Stomach (tissue), 9 donors: ENCODE data around the gene NRF1. TPM values are rescaled to one million over a fixed set of nuclear protein-coding genes. Genes with fewer than 3 reads are reported as not detected.

ENCODE experiments used
- DNase-seq, 2 donors: peaks; one replicate each; pipeline versions ENCODE4 v3.0.0 to v3.0.0-alpha.2; 2013 to 2019
- H3K27ac ChIP-seq, 5 donors: fragments of 200-600 bp in 4 of 5; sonication (generic) in 4 of 5; one replicate each; pipeline ENCODE4 v1.5.1; 2013 to 2019; ENCODE audit warnings: mild to moderate bottlenecking in 1 of 5, moderate library complexity in 1 of 5
- H3K27me3 ChIP-seq, 3 donors: fragments of 200-600 bp; sonication (generic); one replicate each; pipeline ENCODE4 v1.5.1; 2017 to 2019; ENCODE audit warnings: mixed run types in 1 of 3
- H3K36me3 ChIP-seq, 4 donors: fragments of 200-600 bp; sonication (generic); 1 replicate in 3 of 4; 2 replicates in 1 of 4; pipeline ENCODE4 v1.5.1; 2016 to 2019
- H3K4me1 ChIP-seq, 4 donors: fragments of 200-600 bp; sonication (generic); one replicate each; pipeline ENCODE4 v1.5.1; 2016 to 2019
- H3K4me3 ChIP-seq, 4 donors: fragments of 200-600 bp; sonication (generic) in 3 of 4; one replicate each; pipeline ENCODE4 v1.5.1; 2016 to 2019; ENCODE audit warnings: mild to moderate bottlenecking in 1 of 4
- H3K9me3 ChIP-seq, 4 donors: fragments of 200-600 bp; sonication (generic); one replicate each; pipeline ENCODE4 v1.5.1; 2016 to 2019
- EP300 ChIP-seq: sonication (generic); formaldehyde crosslinking; IDR thresholded peaks from one replicate; pipeline ENCODE4 v1.6.1; 2017; ENCODE audit warnings: antibody characterized with exemption
- POLR2A ChIP-seq, 4 donors: fragments of 450-650 bp; IDR thresholded peaks; one replicate each; pipeline ENCODE4 v1.6.1; 2016; ENCODE audit warnings: antibody characterized with exemption in 4 of 4, control low read depth in 2 of 4, mild to moderate bottlenecking in 1 of 4, moderate library complexity in 1 of 4
- POLR2AphosphoS5 ChIP-seq, 3 donors: sonication (generic); formaldehyde crosslinking; IDR thresholded peaks; one replicate each; pipeline ENCODE4 v1.6.1; 2016; ENCODE audit warnings: antibody characterized with exemption in 3 of 3
- WGBS, 5 donors: extraction: QIAGEN DNeasy Blood & Tissue Kit in 3 of 5; methylation state at CpG; one replicate each; pipeline versions ENCODE4 v1.1.5 to v1.1.7; 2013 to 2018; 5-methylcytosine and 5-hydroxymethylcytosine counted together
- intact Hi-C: fragments of 100-400 bp; cut with DNase I; formaldehyde crosslinking; loops from one replicate; pipeline ENCODE4 v1.15.1; 2023; ENCODE audit warnings: low total_unique reads
- polyA plus RNA-seq, 3 donors: library from polyadenylated mRNA; stranded (reverse); fragments of 200-250 nt; gene quantifications; one replicate each; pipeline ENCODE4 v1.2.3, GENCODE V29; 2013
- total RNA-seq, 5 donors: library from RNA; depleted of rRNA; stranded (reverse); fragments of >200 nt; gene quantifications; one replicate each; pipeline versions ENCODE4 v1.1.0 to v1.2.3, GENCODE V29; 2014 to 2016
- TF ChIP-seq, protein P1 (sequence below), 7 experiments: fragments of 450-650 bp in 4 of 7; fragments of 200-600 bp in 3 of 7; sonication (generic) in 3 of 7; IDR thresholded peaks; one replicate each; pipeline ENCODE4 v1.5.1; 2016 to 2019; ENCODE audit warnings: antibody characterized with exemption in 7 of 7, control low read depth in 2 of 7, mild to moderate bottlenecking in 1 of 7
- donor health status: healthy with polysubstance abuse.
- donor health status: Bipolar disorder and iron deficiency.
- donor health status: healthy.

NRF1 gene
- total and polyA plus RNA-seq, 8 donors = 3.2 to 58.3 (median 10.1) TPM

DNA sequence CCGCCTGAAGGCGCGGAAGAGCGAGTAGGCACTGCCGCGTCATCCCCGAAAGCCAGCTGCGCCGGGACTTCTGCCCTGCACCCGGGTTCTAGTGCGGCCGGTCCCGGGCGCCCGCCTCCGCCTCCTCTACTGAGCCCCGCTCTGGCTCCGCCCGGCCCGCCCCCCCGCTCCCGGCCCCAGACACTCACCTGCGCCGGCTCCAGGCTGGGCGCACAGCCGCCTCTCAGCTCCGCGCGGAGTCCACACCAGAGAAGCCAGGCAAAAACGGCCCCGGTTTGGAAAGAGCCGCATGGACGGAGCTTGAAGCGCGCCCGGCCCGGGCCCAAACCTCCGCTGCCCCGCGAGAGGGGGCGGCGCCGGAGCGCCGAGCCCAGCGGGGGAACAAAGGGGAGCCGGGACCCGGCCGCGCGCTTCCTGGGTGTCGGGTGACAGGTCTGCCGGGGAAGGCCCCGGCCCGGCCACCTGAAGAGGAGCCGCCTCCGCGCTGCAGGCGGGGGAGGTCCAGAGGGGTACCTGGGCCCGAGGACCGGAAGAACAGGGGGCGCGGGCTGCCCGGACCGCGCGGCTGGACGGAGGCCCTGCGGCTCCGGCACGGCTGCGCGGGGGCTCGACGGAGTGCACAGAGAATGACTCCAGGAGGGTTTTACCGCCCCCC is 168.2 kb downstream of the NRF1 start:
- TF ChIP-seq POLR2AphosphoS5 (IDR thresholded peaks at IDR 0.05) = peak in 1 of 3 donors; percentile 44
- TF ChIP-seq, protein P1, sequence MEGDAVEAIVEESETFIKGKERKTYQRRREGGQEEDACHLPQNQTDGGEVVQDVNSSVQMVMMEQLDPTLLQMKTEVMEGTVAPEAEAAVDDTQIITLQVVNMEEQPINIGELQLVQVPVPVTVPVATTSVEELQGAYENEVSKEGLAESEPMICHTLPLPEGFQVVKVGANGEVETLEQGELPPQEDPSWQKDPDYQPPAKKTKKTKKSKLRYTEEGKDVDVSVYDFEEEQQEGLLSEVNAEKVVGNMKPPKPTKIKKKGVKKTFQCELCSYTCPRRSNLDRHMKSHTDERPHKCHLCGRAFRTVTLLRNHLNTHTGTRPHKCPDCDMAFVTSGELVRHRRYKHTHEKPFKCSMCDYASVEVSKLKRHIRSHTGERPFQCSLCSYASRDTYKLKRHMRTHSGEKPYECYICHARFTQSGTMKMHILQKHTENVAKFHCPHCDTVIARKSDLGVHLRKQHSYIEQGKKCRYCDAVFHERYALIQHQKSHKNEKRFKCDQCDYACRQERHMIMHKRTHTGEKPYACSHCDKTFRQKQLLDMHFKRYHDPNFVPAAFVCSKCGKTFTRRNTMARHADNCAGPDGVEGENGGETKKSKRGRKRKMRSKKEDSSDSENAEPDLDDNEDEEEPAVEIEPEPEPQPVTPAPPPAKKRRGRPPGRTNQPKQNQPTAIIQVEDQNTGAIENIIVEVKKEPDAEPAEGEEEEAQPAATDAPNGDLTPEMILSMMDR (IDR thresholded peaks at IDR 0.05) = no peak
- Histone ChIP-seq H3K4me1 (peaks cover 56 to 65% (median 62%) of the 10 kb centered on the region in 4 donors), H3K36me3 (no peaks in the 10 kb centered on the region), H3K4me3 (peak overlapping the region; percentile 52 to 83 (median 56)), H3K27ac (peak overlapping the region; percentile 69 to 83 (median 76)), H3K27me3 (peaks cover 42 to 97% (median 79%) of the 10 kb centered on the region in 3 donors), H3K9me3 (no peaks in the 10 kb centered on the region)
- peak; percentile 72 to 84 for DNase-seq
- intact Hi-C loops = no loop called here
- 0 to 1% (median 1%) methylated on average over 14 to 76 of the region's 76 CpGs; no CpG with 5 or more reads in 1 of the 5 donors for WGBS, 5 donors

DNA sequence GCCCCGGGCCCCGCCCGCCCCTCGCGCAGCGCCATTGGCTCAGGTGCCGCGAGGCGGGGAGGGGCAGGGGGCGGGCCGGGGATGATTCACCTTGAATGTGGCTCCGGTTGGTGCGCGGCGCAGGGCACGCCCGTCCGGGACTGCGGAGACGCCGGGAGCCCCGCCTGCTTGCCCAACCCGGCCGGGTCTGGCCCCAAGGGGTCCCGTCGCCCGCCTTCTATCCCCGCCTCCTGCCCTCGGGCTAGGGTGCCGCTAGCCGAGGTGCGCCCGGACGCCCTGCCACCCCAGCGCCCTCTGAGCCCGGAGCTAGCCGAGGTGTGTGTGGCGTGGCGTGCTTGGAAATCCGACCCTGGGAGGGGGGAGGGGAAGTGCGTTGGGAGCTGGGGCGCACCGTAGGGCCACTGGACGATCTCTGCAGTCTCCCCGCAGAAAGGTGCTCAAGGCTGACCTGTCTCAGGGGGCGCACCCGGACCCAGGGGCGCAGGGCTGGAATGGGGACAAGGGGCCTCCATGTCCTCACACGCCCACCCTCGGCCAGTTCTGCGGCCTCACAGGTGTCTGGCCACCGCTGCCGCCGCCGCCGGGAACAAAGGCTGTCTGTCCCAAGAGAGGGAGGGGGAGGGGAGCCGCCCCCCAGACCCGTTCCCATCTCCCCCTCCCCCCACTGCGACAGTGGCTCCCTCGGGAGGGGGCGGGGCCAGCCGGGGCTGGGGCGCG is 168.9 kb downstream of the NRF1 start:
- WGBS, 5 donors = 0 to 4% (median 1%) methylated on average over 17 to 64 of the region's 64 CpGs; no CpG with 5 or more reads in 1 of the 5 donors

DNA sequence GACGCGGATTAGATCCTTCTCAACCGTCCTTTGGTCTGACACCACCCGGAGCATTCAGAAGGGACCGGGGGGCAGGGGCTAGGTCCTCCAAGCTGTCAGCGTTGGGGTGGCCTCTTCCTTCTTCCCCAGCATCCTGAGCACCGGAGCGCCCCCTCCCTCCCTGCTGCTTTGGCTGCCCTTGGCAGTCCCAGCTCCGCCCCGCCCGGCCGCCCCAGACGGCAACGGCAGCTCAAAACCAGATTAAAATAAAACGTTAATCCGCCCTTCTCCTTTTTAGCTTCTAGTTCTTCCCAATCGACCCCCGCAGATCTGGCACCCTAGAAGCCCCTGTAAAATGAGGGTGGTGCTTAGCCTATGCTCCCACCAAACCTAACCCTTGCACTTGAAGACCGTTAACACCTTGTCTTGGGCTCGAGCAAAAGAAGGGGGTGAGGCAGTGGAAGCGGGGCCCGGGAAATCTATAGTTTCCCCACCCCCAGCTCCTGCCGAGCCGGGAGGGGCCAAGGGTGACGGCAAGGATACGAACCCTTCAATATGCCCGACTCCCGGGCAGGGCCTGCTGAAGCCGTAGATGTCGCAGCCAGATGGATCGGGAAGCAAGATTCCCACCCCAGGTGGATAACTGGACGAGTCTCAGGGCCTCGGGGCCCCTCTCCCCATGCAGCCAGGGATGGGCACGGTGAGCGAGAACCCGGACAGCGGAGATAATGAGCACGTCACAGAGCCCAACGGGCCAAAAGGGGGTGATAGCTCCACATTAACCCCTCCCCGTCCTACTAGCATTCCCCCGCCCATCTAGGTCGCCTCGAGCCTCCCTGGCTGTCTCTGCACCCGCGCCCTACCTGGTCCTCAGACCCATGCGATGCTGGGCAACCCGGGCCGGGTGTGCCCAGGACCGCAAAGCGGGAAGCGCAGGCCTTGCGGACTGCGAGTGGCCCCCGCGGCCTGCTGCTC is 169.7 kb downstream of the NRF1 start:
- DNase-seq = peak in 1 of 2 donors; percentile 55
- TF ChIP-seq, protein P1 (IDR thresholded peaks at IDR 0.05) = no peak
- TF ChIP-seq EP300 (no peak), POLR2A (IDR thresholded peaks at IDR 0.05) (no peak), POLR2AphosphoS5 (IDR thresholded peaks at IDR 0.05) (no peak)
- Histone ChIP-seq H3K27ac (no peak overlapping the region), H3K4me1 (peaks cover 69 to 79% (median 76%) of the 10 kb centered on the region in 4 donors), H3K27me3 (peaks cover 51 to 100% (median 94%) of the 10 kb centered on the region in 3 donors), H3K4me3 (peak overlapping the region; percentile 52 to 83 (median 56)), H3K36me3 (no peaks in the 10 kb centered on the region), H3K9me3 (no peaks in the 10 kb centered on the region)
- WGBS, 5 donors = 0 to 3% (median 2%) methylated on average over 29 to 55 of the region's 55 CpGs
- intact Hi-C loops = no loop called here

More for the DNA sequence above, 168.9 kb downstream of the NRF1 start:
- H3K4me3 ChIP-seq = peak overlapping the region; percentile 52 to 83 (median 56)
- H3K27me3 ChIP-seq = peaks cover 47 to 100% (median 86%) of the 10 kb centered on the region in 3 donors
- peak; percentile 91 to 93 for DNase-seq
- intact Hi-C loops = no loop called here
- peaks cover 62 to 72% (median 68%) of the 10 kb centered on the region in 4 donors for H3K4me1 ChIP-seq
- no peaks in the 10 kb centered on the region for H3K9me3 ChIP-seq
- no peaks in the 10 kb centered on the region for H3K36me3 ChIP-seq
- H3K27ac ChIP-seq = peak overlapping the region; percentile 37 to 83 (median 73)
- TF ChIP-seq, protein P1 (IDR thresholded peaks at IDR 0.05) = no peak
